ENCODE measurements around the gene RASL10B.

- TF ChIP-seq CTCF (IDR thresholded peaks at IDR 0.05 in 4 of 5, conservative IDR thresholded peaks at IDR 0.05 in 1 of 5) = no peak
- TF ChIP-seq POLR2A (IDR thresholded peaks at IDR 0.05) = no peak
These were observed 42.4 kb downstream of the RASL10B start for GRCh38 chr17:35773679-35774425.

All from gastrocnemius medialis (tissue), 4 donors.